A549 (cell line): ENCODE measurements around the gene HCRTR1. TPM values are rescaled to one million over a fixed set of nuclear protein-coding genes. Genes with fewer than 3 reads are reported as not detected.

Experiments
- ATAC-seq, 2 experiments: fragments of 200-7000 bp in 1 of 2; fragments of >200 bp in 1 of 2; cut with Nextera tagmentation in 1 of 2; cut with Tn5 transposase in 1 of 2; 3 replicates each; pipeline versions ENCODE4 v1.8.0 to v1.9.1; 2018 to 2020; ENCODE audit warnings: mild to moderate bottlenecking in 1 of 2, moderate library complexity in 1 of 2
- CTCF ChIA-PET: fragments of 300-600 bp; sonication (Branson Sonifier 250); formaldehyde crosslinking; extraction: SDS; loops from one replicate; lab custom pipeline; 2021; ENCODE audit warnings: antibody characterized with exemption, inconsistent platforms; lab: Yijun Ruan, JAX
- POLR2A ChIA-PET: fragments of 350-600 bp; formaldehyde crosslinking; extraction: SDS; loops from one replicate; lab custom pipeline; 2021; ENCODE audit warnings: antibody characterized with exemption, inconsistent platforms; lab: Yijun Ruan, JAX
- DNase-seq, 2 experiments: peaks; one replicate each; pipeline versions ENCODE4 v3.0.0 to v3.0.0-alpha.2; 2011 to 2016; ENCODE audit warnings: low read depth in 1 of 2, low spot score in 1 of 2
- FAIRE-seq: peaks from 2 replicates; lab custom pipeline; 2011; peaks lifted over from hg19 to GRCh38; lab: Jason Lieb, UNC
- H3K27ac ChIP-seq, 2 experiments: fragments of >200 bp; sonication (Bioruptor Twin); formaldehyde crosslinking; 3 replicates each; pipeline ENCODE4 v1.5.1; 2016 to 2017
- H3K4me1 ChIP-seq: fragments of >200 bp; sonication (Bioruptor Twin); formaldehyde crosslinking; 3 replicates; pipeline ENCODE4 v1.6.1; 2016
- H3K4me2 ChIP-seq: fragments of >200 bp; sonication (Bioruptor Twin); formaldehyde crosslinking; 3 replicates; pipeline ENCODE4 v1.6.1; 2016
- H3K4me3 ChIP-seq: fragments of >200 bp; sonication (Bioruptor Twin); formaldehyde crosslinking; 3 replicates; pipeline ENCODE4 v1.5.1; 2016
- H3K9me3 ChIP-seq: fragments of >200 bp; sonication (Bioruptor Twin); formaldehyde crosslinking; 3 replicates; pipeline ENCODE4 v1.6.1; 2016
- CHD4 ChIP-seq: fragments of 200-600 bp; sonication (generic); IDR thresholded peaks from 2 replicates; pipeline ENCODE4 v1.6.1; 2016; ENCODE audit warnings: antibody characterized with exemption, mild to moderate bottlenecking, borderline replicate concordance
- HDAC2 ChIP-seq: fragments of 200-600 bp; sonication (generic); IDR thresholded peaks from 2 replicates; pipeline ENCODE4 v1.6.1; 2016
- HEYL ChIP-seq: fragments of 250-450 bp; sonication (Bioruptor Pico); IDR thresholded peaks from 2 replicates; pipeline ENCODE4 v1.8.0; 2021; ENCODE audit warnings: mild to moderate bottlenecking, moderate library complexity
- KDM1A ChIP-seq: fragments of 200-600 bp; sonication (generic); IDR thresholded peaks from 2 replicates; pipeline ENCODE4 v1.6.1; 2016; ENCODE audit warnings: low read depth, mild to moderate bottlenecking
- MAFK ChIP-seq: fragments of 450-650 bp; IDR thresholded peaks from 2 replicates; pipeline ENCODE4 v1.6.1; 2014; ENCODE audit not compliant: partially characterized antibody
- MYC ChIP-seq: IDR thresholded peaks from 2 replicates; pipeline ENCODE4 v1.6.1; 2012; ENCODE audit warnings: mild to moderate bottlenecking, inconsistent platforms, low read length, improper control_type of control experiment, borderline replicate concordance
- RAD21 ChIP-seq, 2 experiments: fragments of >200 bp in 1 of 2; sonication (Bioruptor Twin) in 1 of 2; formaldehyde crosslinking in 1 of 2; IDR thresholded peaks in 1 of 2; conservative IDR thresholded peaks in 1 of 2; 2 replicates in 1 of 2; 3 replicates in 1 of 2; pipeline ENCODE4 v1.6.1; 2012 to 2018; ENCODE audit warnings: inconsistent platforms in 1 of 2
- SMC3 ChIP-seq: fragments of >200 bp; sonication (Bioruptor Twin); formaldehyde crosslinking; IDR thresholded peaks from 3 replicates; pipeline ENCODE4 v1.6.1; 2018; ENCODE audit warnings: inconsistent platforms
- SREBF2 ChIP-seq: fragments of 450-650 bp; IDR thresholded peaks from 2 replicates; pipeline ENCODE4 v1.6.1; 2014; ENCODE audit warnings: mild to moderate bottlenecking, moderate library complexity
- TP53 ChIP-seq: fragments of 250-450 bp; sonication (Bioruptor Pico); IDR thresholded peaks from 2 replicates; pipeline ENCODE4 v1.5.0; 2021; ENCODE audit warnings: mild to moderate bottlenecking, moderate library complexity
- WGBS: methylation state at CpG from one replicate; pipeline ENCODE4 v1.1.6; 2017; ENCODE audit errors: missing lambda C conversion rate; 5-methylcytosine and 5-hydroxymethylcytosine counted together
- polyA plus RNA-seq, 4 experiments: library from polyadenylated mRNA; depleted of rRNA in 3 of 4; stranded (reverse); fragments of >200 nt; fragmentation: RNase III in 1 of 4; extraction: RNeasy Plus Mini Kit Qiagen cat#74134 plus additional on column Dnase treatment in 1 of 4; gene quantifications; 2 replicates in 3 of 4; 3 replicates in 1 of 4; pipeline ENCODE4 v1.2.3, GENCODE V29; 2011 to 2017
- TF ChIP-seq, protein P1 (sequence below): fragments of >200 bp; sonication (Bioruptor Twin); formaldehyde crosslinking; IDR thresholded peaks from 3 replicates; pipeline ENCODE4 v1.5.1; 2016
- TF ChIP-seq, protein P2 (sequence below): fragments of >200 bp; sonication (Bioruptor Twin); formaldehyde crosslinking; IDR thresholded peaks from 2 replicates; pipeline ENCODE4 v1.6.1; 2016
- TF ChIP-seq, protein P3 (sequence below): fragments of 250-450 bp; sonication (Bioruptor Pico); IDR thresholded peaks from 2 replicates; pipeline ENCODE4 v1.5.0; 2020; ENCODE audit warnings: low read depth, mild to moderate bottlenecking, moderate library complexity
- TF ChIP-seq, protein P4 (sequence below): fragments of 150-350 bp; IDR thresholded peaks from 2 replicates; pipeline ENCODE4 v1.6.1; 2014; ENCODE audit warnings: low read depth, mild to moderate bottlenecking, low read length
- TF ChIP-seq, protein P5 (sequence below): fragments of 450-650 bp; IDR thresholded peaks from 2 replicates; pipeline ENCODE4 v1.6.1; 2014; ENCODE audit warnings: antibody characterized with exemption
- TF ChIP-seq, protein P6 (sequence below): IDR thresholded peaks from 2 replicates; pipeline ENCODE4 v1.6.1; 2012
- TF ChIP-seq, protein P7 (sequence below): IDR thresholded peaks from 2 replicates; pipeline ENCODE4 v1.6.1; 2012

HCRTR1 gene
- polyA plus RNA-seq, 2 of the 4 experiments (the other 2 are of a cell fraction), result not detected

DNA sequence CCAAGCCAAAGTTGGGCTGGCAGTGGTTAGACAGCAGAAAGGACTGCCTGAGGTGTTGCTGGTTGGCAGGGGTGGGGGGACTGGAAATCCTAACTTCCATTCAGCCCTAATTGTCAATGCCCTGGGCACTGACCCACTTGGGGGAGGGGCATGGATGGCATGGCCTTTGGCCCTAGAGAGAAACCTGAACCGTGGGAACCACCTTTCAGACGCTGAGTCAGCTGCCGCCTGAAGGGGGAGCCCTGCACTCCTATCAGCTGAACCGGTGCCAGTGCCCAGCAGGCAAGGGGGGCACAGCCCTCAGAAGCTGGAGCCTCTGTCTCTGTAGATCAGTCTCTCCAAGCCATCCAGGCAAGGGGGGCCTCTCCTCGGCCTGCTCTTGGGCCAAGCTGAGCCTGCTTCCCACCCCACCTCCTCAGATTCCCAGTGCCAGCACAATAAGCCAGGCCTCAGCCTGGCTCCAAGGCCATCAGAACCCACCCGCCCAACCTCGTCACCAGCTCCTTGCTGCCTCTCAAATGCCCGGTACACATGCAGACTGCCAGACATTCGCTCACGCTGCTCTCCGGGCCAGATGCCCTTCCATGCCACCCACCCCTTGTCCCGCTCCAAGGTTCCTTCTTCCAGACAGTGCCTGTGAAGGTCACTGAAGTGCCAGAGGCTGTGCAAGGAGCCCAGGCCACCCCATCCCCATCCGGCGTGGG is 29.6 kb upstream of the HCRTR1 start:
- WGBS, result 59% methylated on average over 10 of the region's 14 CpGs
- TF ChIP-seq MAFK (peak; percentile 69), RAD21 (conservative IDR thresholded peaks at IDR 0.05 in 1 of 2, IDR thresholded peaks at IDR 0.05 in 1 of 2) (peak in 1 of 2 experiments; percentile 30; a peak in 2 of 5 replicates), HEYL (CRISPR knock-in tag) (no peak), SREBF2 (no peak), CHD4 (no peak)
- TF ChIP-seq, protein P1, sequence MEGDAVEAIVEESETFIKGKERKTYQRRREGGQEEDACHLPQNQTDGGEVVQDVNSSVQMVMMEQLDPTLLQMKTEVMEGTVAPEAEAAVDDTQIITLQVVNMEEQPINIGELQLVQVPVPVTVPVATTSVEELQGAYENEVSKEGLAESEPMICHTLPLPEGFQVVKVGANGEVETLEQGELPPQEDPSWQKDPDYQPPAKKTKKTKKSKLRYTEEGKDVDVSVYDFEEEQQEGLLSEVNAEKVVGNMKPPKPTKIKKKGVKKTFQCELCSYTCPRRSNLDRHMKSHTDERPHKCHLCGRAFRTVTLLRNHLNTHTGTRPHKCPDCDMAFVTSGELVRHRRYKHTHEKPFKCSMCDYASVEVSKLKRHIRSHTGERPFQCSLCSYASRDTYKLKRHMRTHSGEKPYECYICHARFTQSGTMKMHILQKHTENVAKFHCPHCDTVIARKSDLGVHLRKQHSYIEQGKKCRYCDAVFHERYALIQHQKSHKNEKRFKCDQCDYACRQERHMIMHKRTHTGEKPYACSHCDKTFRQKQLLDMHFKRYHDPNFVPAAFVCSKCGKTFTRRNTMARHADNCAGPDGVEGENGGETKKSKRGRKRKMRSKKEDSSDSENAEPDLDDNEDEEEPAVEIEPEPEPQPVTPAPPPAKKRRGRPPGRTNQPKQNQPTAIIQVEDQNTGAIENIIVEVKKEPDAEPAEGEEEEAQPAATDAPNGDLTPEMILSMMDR, result peak; percentile 46
- TF ChIP-seq, protein P2, sequence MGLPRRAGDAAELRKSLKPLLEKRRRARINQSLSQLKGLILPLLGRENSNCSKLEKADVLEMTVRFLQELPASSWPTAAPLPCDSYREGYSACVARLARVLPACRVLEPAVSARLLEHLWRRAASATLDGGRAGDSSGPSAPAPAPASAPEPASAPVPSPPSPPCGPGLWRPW, result no peak
- TF ChIP-seq, all 56 proteins: peak for 3
- H3K4me3 ChIP-seq, result no peak overlapping the region
- POLR2A ChIA-PET, result no interaction called here
- peak; percentile 49 to 81; a peak in 5 of 6 replicates for ATAC-seq
- CTCF ChIA-PET, result interaction anchor here (0.7 to 15.8 kb wide), 8 partner anchors 9 to 39 kb away, joined by 3 to 252 read pairs (median 4); partner anchors contain the start of gene TINAGL1
- H3K9me3 ChIP-seq, result no peaks in the 10 kb centered on the region
- peak; percentile 66 to 72 for DNase-seq
- H3K27ac ChIP-seq, result peak overlapping the region in 1 of 2 experiments; percentile 76; a peak in 3 of 6 replicates
- H3K4me1 ChIP-seq, result peaks cover 29% of the 10 kb centered on the region
- peak overlapping the region; percentile 10; the same call in 1 of the 3 replicates for H3K4me2 ChIP-seq
- FAIRE-seq, result no peak

DNA sequence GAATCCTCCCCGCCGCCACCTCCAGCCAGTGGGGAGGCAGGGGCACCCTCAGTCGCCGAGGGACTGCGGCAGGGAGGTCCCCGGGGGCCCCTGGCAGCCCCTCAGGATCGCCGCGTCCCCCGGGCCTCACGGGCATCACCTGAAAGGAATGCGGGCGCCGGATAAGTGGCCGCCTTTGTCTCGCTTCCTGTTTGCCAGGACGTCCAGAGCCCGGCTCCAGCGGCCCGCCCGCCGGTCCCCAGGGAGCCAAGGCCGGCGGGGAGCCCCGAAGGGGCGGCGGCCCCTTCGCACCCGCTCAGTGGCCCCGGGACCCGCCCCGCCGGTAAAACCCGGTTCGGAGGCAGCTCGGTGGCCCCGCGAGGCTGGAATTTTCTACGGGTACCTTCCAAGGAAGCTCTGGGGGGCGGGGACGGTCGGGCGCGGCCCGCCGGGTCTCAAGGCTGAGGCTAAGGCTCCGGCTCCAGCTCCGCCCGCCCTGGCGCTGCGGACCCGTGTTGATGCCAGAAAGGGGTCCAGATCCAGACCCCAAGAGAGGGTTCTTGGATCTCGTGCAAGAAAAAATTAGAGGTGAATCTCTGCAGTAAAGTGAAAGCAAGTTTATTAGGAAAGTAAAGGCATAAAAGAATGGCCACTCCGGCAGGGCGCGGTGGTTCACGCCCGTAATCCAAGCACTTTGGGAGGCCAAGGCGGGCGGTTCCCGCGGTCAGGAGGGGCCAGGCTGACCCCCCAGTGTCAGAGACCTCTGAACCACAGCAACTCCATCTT is 28.6 kb upstream of the HCRTR1 start:
- ATAC-seq (no peak), FAIRE-seq (no peak), DNase-seq (no peak)
- TF ChIP-seq, protein P3, sequence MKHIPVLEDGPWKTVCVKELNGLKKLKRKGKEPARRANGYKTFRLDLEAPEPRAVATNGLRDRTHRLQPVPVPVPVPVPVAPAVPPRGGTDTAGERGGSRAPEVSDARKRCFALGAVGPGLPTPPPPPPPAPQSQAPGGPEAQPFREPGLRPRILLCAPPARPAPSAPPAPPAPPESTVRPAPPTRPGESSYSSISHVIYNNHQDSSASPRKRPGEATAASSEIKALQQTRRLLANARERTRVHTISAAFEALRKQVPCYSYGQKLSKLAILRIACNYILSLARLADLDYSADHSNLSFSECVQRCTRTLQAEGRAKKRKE (CRISPR knock-in tag), result peak; percentile 41; the same call in 1 of the 2 replicates
- TF ChIP-seq, protein P4, sequence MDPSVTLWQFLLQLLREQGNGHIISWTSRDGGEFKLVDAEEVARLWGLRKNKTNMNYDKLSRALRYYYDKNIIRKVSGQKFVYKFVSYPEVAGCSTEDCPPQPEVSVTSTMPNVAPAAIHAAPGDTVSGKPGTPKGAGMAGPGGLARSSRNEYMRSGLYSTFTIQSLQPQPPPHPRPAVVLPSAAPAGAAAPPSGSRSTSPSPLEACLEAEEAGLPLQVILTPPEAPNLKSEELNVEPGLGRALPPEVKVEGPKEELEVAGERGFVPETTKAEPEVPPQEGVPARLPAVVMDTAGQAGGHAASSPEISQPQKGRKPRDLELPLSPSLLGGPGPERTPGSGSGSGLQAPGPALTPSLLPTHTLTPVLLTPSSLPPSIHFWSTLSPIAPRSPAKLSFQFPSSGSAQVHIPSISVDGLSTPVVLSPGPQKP, result no peak
- no peak for TF ChIP-seq TP53 (CRISPR knock-in tag)
- TF ChIP-seq CHD4, result no peak
- Histone ChIP-seq H3K27ac (peak overlapping the region in 1 of 2 experiments; percentile 76; a peak in 2 of 6 replicates), H3K4me3 (no peak overlapping the region), H3K4me1 (peaks cover 28% of the 10 kb centered on the region), H3K9me3 (no peaks in the 10 kb centered on the region), H3K4me2 (no peak overlapping the region)
- ChIA-PET POLR2A (no interaction called here), CTCF (interaction anchor here (1.1 to 15.8 kb wide), 5 partner anchors 9 to 200 kb away, joined by 3 to 252 read pairs (median 13); partner anchors contain the start of gene TINAGL1)
- 86% methylated on average over 18 of the region's 62 CpGs for WGBS

DNA sequence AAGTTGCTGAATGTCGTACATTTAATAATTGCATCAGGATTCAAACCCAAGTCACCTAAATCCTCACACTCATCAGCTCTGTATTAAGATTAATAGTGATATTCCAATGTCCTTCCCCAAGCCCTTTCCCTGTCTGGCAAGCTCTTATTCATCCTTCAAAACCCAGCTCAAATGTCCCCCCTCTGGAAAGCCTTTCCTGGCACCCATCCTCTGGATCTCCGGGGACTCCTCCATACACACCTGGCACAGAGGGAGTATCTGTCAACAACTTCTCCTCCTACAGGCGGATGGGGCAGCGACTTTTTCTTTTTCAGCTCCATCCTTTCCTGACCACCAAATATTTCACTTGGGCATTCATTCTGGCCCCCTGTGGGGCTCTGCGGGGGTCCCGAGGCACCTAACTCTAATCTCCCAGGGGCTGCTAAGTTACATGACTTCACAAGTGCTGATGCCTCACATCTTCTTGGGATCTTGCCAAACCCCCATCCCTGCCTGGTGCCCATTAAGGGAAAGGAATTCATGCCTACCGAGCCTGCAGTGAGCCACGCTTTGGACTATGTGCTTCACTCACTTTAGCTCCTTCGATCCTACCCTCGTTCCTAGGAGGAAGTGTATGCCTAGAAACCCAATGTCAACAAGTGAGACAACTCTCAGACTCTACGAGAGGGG is 25.9 kb upstream of the HCRTR1 start:
- peak in 1 of 2 experiments; percentile 43 for DNase-seq
- no peak overlapping the region for H3K4me3 ChIP-seq
- POLR2A ChIA-PET, result no interaction called here
- TF ChIP-seq, protein P5, sequence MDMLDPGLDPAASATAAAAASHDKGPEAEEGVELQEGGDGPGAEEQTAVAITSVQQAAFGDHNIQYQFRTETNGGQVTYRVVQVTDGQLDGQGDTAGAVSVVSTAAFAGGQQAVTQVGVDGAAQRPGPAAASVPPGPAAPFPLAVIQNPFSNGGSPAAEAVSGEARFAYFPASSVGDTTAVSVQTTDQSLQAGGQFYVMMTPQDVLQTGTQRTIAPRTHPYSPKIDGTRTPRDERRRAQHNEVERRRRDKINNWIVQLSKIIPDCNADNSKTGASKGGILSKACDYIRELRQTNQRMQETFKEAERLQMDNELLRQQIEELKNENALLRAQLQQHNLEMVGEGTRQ, result no peak
- TF ChIP-seq HEYL (CRISPR knock-in tag) (no peak), RAD21 (conservative IDR thresholded peaks at IDR 0.05 in 1 of 2, IDR thresholded peaks at IDR 0.05 in 1 of 2) (no peak), SMC3 (no peak), SREBF2 (no peak), MYC (no peak), HDAC2 (no peak), KDM1A (no peak)
- TF ChIP-seq, protein P6, sequence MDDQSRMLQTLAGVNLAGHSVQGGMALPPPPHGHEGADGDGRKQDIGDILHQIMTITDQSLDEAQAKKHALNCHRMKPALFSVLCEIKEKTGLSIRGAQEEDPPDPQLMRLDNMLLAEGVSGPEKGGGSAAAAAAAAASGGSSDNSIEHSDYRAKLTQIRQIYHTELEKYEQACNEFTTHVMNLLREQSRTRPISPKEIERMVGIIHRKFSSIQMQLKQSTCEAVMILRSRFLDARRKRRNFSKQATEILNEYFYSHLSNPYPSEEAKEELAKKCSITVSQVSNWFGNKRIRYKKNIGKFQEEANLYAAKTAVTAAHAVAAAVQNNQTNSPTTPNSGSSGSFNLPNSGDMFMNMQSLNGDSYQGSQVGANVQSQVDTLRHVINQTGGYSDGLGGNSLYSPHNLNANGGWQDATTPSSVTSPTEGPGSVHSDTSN, result no peak
- TF ChIP-seq, protein P7, sequence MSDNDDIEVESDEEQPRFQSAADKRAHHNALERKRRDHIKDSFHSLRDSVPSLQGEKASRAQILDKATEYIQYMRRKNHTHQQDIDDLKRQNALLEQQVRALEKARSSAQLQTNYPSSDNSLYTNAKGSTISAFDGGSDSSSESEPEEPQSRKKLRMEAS, result no peak
- TF ChIP-seq, protein P3 (CRISPR knock-in tag), result no peak
- TF ChIP-seq, protein P4, result no peak

More for the DNA sequence above, 25.9 kb upstream of the HCRTR1 start:
- H3K4me1 ChIP-seq, result peaks cover 21% of the 10 kb centered on the region
- no peaks in the 10 kb centered on the region for H3K9me3 ChIP-seq
- H3K4me2 ChIP-seq, result peak overlapping the region; percentile 42; the same call in 1 of the 3 replicates
- ATAC-seq (peak in 1 of 2 experiments; percentile 37; a peak in 2 of 6 replicates), FAIRE-seq (no peak)
- 38% methylated on average over 11 of the region's 11 CpGs for WGBS
- H3K27ac ChIP-seq, result peak overlapping the region in 1 of 2 experiments; percentile 58; a peak in 3 of 6 replicates
- CTCF ChIA-PET, result interaction anchor here (1.0 to 15.8 kb wide), 8 partner anchors 10 to 199 kb away, joined by 3 to 252 read pairs (median 6); partner anchors contain the start of gene TINAGL1
